GM23248 (cell line): ENCODE data around the gene ALK. TPM values are rescaled to one million over a fixed set of nuclear protein-coding genes. Genes with fewer than 3 reads are reported as not detected.

Experiments
- DNase-seq: peaks from one replicate; pipeline ENCODE4 v3.0.0-alpha.2; 2015
- H2AFZ ChIP-seq: fragments of 200-600 bp; sonication (generic); 2 replicates; pipeline ENCODE4 v1.6.1; 2016; ENCODE audit warnings: antibody characterized with exemption
- H3F3A ChIP-seq: fragments of 200-600 bp; sonication (generic); 2 replicates; pipeline ENCODE4 v1.6.1; 2016; ENCODE audit warnings: mild to moderate bottlenecking, antibody characterized with exemption, mixed run types; ENCODE audit not compliant: insufficient read depth
- H3K27ac ChIP-seq: fragments of 200-600 bp; sonication (generic); 2 replicates; pipeline ENCODE4 v1.5.1; 2016; ENCODE audit warnings: mild to moderate bottlenecking
- H3K27me3 ChIP-seq: fragments of 200-600 bp; sonication (generic); replicated peaks from 2 replicates; pipeline ENCODE4 v1.6.1; 2016; ENCODE audit warnings: mild to moderate bottlenecking; ENCODE audit not compliant: insufficient read depth
- H3K36me3 ChIP-seq: fragments of 200-600 bp; sonication (generic); 2 replicates; pipeline ENCODE4 v1.6.1; 2016; ENCODE audit warnings: low read depth, mild to moderate bottlenecking
- H3K4me1 ChIP-seq: fragments of 200-600 bp; sonication (generic); 2 replicates; pipeline ENCODE4 v1.6.1; 2016; ENCODE audit warnings: mild to moderate bottlenecking; ENCODE audit not compliant: insufficient read depth
- H3K4me2 ChIP-seq: fragments of 200-600 bp; sonication (generic); one replicate; pipeline ENCODE4 v1.6.1; 2016; ENCODE audit warnings: mild to moderate bottlenecking; ENCODE audit not compliant: unreplicated experiment
- H3K4me3 ChIP-seq: fragments of 200-600 bp; sonication (generic); 2 replicates; pipeline ENCODE4 v1.5.1; 2016; ENCODE audit warnings: mild to moderate bottlenecking
- H3K79me2 ChIP-seq: fragments of 200-600 bp; sonication (generic); 2 replicates; pipeline ENCODE4 v1.6.1; 2016; ENCODE audit warnings: mild to moderate bottlenecking; ENCODE audit not compliant: insufficient read depth
- H3K9ac ChIP-seq: fragments of 200-600 bp; sonication (generic); 2 replicates; pipeline ENCODE4 v1.6.1; 2016; ENCODE audit warnings: mild to moderate bottlenecking
- H3K9me2 ChIP-seq: fragments of 200-600 bp; sonication (generic); 2 replicates; pipeline ENCODE4 v1.6.1; 2016; ENCODE audit warnings: mixed run types, mild to moderate bottlenecking, moderate library complexity; ENCODE audit not compliant: insufficient read depth
- H3K9me3 ChIP-seq: fragments of 200-600 bp; sonication (generic); one replicate; pipeline ENCODE4 v1.6.1; 2017; ENCODE audit warnings: low read depth
- H4K20me1 ChIP-seq: fragments of 200-600 bp; sonication (generic); 2 replicates; pipeline ENCODE4 v1.6.0; 2016; ENCODE audit not compliant: insufficient read depth
- EZH2 ChIP-seq: fragments of 200-600 bp; sonication (generic); IDR thresholded peaks from 2 replicates; pipeline ENCODE4 v1.6.1; 2018; ENCODE audit warnings: antibody characterized with exemption, mild to moderate bottlenecking; ENCODE audit not compliant: insufficient read depth, poor library complexity, severe bottlenecking
- EZH2phosphoT487 ChIP-seq: fragments of 200-600 bp; sonication (generic); IDR thresholded peaks from 2 replicates; pipeline ENCODE4 v1.6.1; 2018; ENCODE audit warnings: antibody characterized with exemption, moderate library complexity, mild to moderate bottlenecking, low read depth; ENCODE audit not compliant: insufficient read depth
- WGBS, 2 experiments: methylation state at CpG; one replicate each; pipeline ENCODE4 v1.1.6; 2015 to 2017; ENCODE audit warnings: low lambda C conversion rate in 2 of 2, low coverage in 1 of 2; ENCODE audit errors: missing lambda C conversion rate in 2 of 2; 5-methylcytosine and 5-hydroxymethylcytosine counted together
- in situ Hi-C: fragments of 300-500 bp; cut with MboI; formaldehyde crosslinking; loops from 2 replicates; pipeline ENCODE4 v1.15.0; 2020
- polyA plus RNA-seq: library from polyadenylated mRNA; unstranded; fragments of >200 nt; fragmentation: Nextera tagmentation; extraction: Ambion mirVana; gene quantifications from 2 replicates; pipeline ENCODE4 v1.2.1, GENCODE V29; 2016
- small RNA-seq: library from RNA; depleted of rRNA; stranded (forward); fragments of <200 nt; gene quantifications from one replicate; pipeline ENCODE3, GENCODE V24; 2014; ENCODE audit warnings: low read depth, low replicate concordance
- total RNA-seq: library from RNA; depleted of rRNA; stranded (reverse); fragments of >200 nt; shearing (Covaris generic); gene quantifications from 2 replicates; pipeline ENCODE4 v1.2.3, GENCODE V29; 2014; rRNA removed

The ALK gene
- total and polyA plus RNA-seq, 2 experiments from 2014 or later = under 0.01 to 0.05 TPM

- Histone ChIP-seq H3K9me3 (no peaks in the 10 kb centered on the region), H3K4me2 (no peak overlapping the region), H3K9me2 (no peaks in the 10 kb centered on the region), H3K4me1 (no peaks in the 10 kb centered on the region), H3K27me3 (no peaks in the 10 kb centered on the region), H3K4me3 (no peak overlapping the region), H3F3A (peaks cover 10% of the 10 kb centered on the region), H3K27ac (no peak overlapping the region), H3K9ac (no peak overlapping the region), H3K36me3 (peaks cover 17% of the 10 kb centered on the region), H4K20me1 (no peaks in the 10 kb centered on the region), H2AFZ (no peak overlapping the region), H3K79me2 (peaks cover 34% of the 10 kb centered on the region)
- in situ Hi-C loops = no loop called here
- no peak for DNase-seq
- TF ChIP-seq EZH2 (no peak), EZH2phosphoT487 (no peak)
- WGBS, 2 experiments = 87 to 89% methylated on average over 6 of the region's 6 CpGs
Observed at GRCh38 chr2:29143657-29144056, 777.7 kb downstream of the ALK start.

Small RNA genes lying within 50 kb of the gene (small RNA-seq; reads per million reads assigned to genes)
- gene RN7SL516P = not detected

Other genes with a start within 250 kb of the ALK start
- gene YPEL5, start 225.4 kb upstream of the ALK start, total RNA-seq = 93.6 and 101 TPM in 2 replicates
- gene YPEL5, start 225.4 kb upstream of the ALK start, polyA plus RNA-seq = 128 and 129 TPM in 2 replicates